GM18499 (cell line): ENCODE data around the gene C17orf58.
"Not testable (repeated sequence)": the region's sequence is repeated elsewhere in the genome, so short reads cannot be mapped to it uniquely, and the experiment has no call there.

Experiments used
- ATAC-seq: cut with Tn5 transposase; IDR thresholded peaks from one replicate; pipeline ENCODE4 v1.9.1; 2021; ENCODE audit warnings: moderate number of reproducible peaks; ENCODE audit not compliant: insufficient read depth, unreplicated experiment

The C17orf58 gene

DNA sequence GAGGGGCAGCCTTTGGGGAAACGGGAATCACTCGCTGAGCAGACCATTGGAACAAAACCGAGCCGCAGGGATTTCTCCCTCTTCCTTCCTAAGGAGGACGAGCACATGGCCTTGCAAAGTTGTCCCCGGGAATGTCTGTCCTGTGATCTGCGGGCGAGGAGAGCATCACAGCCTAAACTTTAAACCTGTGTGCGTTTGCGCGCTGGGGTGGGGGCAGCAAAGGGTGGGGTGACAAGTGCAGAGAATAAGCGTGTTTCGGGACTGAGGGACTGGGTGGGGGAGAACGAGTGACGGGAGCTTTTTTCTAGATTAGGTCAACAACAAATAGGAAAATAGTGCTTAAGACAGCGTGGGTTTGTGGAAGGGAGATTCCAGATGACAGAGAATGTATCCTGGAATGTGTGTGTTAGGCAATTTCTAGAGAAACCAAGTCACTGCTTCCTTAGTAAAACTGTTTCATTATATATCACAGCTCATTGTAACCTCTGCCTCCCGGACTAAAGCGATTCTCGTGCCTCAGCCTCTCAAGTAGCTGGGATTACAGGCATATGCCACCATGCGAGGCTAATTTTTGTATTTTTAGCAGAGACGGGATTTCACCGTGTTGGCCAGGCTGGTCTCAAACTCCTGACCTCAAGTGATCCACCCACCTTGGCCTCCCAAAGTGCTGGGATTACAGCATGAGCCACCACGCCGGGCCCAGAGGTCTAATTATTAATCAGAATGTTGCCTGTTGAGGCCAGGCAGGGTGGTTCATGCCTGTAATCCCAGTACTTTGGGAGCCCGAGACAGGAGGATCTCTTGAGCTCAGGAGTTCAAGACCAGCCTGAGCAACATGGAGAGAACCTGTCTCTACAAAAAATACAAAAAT lies at the start of gene C17orf58:
Gene C17orf58, minus strand, starts transcription at position 169 of the 871 bp plus-strand sequence. CDS start 271 bp downstream, outside the sequence.
- ATAC-seq, result not testable (repeated sequence)

DNA sequence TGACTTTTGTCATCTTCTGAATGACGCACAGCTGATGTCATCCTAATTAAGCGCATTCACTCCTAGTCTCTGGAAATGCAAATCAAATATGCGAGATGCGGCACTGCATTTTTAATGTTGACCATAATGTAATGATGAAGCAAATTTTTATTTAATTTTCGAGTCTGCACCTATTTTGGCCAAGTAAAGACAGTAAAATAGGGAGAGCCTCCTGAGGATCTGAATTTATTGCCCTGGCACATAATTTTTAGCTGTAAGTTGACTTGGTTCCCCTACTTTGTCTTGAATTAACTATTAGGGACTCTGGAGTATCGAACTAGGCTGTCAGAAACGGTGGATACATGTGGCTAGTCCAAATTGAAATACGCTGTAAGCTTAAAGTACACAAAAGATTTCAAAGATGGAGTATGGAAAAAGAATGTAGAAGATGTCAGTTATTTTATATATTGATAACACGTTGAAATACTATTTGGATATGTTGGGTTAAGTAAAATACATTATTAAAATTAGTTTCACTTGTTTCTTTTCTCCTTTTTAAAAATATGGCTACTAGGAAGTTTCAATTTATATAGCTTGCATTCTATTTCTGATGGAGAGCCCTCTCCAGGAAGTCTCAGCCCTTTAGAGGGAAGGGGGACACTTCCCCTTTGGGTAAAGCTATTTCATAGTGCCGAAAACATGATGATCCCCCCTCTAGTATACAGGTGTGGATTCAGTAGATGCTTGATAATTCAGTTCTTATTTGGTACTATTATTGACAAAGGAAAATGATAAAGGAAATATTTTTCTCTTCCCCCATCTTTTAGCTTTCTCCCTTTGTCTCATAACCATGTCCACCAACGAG lies 40.3 kb upstream of the C17orf58 start:
- no peak for ATAC-seq

DNA sequence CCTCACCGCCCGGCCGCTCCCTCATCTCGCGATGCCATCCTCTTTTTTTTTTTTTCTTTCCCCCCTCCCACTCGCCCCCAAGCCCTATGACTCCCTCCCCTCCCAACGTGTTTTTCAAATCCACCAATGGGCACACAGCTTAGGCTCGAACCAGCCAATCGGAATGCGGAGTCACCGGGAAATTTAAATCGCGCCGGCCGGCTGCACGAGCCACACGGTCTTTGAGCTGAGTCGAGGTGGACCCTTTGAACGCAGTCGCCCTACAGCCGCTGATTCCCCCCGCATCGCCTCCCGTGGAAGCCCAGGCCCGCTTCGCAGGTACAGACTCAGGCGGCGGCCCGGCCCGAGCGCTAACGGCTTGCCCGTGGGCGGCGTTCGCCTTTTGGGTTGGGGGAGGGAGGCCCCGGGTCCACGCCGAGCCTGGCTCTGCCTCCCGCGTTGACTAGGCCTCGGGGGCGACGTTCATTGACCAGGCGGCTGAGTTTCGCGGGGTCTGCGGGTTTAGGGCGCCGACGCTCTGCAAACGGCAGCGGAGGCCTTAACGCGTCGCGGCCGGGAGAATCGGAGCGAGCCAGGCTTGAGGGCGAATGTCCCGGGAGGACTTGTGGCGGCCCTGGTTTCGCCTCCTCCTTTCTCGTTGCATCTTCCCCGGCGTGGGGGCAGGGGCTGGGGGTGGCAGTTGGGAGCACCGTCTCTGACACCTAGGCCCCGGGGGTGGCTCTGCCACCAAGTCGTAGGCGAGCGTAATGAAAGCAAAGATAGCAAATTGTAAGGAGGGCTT lies 39.4 kb upstream of the C17orf58 start, which contains the start of gene KPNA2:
Gene KPNA2, plus strand, starts transcription at position 213 of the 781 bp plus-strand sequence. CDS start 1,398 bp downstream, outside the sequence.
- peak; percentile 82 for ATAC-seq

DNA sequence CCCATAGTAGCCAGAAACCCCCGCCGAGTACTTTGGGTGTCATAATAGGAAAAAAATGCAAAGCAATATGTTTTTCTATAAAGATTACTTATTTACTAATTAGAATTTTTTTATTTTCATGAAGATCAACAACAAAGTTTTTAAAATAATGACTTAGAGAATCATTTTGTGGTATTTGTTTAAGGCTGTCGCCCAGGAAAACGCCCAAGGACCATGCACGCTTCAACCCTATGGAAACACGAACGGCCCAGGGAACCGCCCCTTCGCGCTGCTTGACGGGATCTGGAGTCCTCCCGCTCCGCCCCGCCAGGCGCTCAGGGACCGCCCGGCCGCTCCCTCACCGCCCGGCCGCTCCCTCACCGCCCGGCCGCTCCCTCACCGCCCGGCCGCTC lies 38.9 kb upstream of the C17orf58 start:
- peak; percentile 78 for ATAC-seq

DNA sequence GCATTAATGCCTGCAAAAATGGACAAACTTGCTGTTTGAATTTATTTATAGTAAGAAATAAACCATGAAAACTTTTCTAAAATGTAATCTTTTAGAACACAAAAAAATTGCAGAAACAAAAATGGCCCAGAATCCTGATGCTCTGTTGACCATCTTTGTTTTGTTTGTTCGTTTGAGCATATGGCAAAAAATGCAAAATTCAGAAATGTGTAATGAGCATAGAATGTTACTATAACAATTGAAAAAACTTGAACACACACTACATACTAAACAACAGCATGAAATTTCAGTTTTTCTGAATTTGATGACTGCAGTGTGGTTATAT lies 38.1 kb upstream of the C17orf58 start:
- no peak for ATAC-seq

DNA sequence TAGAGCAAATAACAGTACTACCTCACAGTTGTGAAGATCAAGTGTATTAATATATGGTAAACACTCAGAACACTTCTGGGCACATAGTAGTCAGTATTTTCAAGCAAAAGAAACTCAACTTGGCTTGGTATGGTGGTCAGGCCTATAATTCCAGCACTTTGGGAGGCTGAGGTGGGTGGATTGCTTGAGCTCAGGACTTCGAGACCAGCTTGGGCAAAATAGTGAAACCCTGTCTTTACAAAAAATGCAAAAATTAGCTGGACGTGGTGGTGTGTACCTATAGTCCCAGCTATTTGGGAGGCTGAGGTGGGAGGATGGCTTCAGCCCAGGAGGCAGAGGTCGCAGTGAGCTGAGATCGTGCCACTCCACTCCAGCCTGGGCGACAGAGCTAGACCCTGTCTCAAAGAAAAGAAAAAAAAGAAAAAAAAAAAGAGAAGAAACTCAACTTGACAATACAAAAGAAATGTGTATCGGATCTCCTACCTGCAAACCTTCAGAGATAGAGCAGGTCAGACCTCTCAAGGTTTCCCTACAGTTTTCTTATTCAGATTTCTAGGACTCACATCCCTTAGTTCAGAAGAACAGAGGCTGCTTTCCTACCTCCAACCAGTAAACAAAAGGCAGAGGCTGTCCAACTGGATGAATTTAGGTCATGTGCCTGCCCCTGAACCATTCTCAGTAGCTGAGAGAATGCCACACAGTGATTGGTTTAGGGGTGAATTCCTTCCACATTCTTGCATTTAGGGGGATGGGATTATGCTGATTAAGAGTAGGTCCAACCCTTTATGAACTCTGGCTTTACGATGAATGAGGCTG lies 37.6 kb upstream of the C17orf58 start:
- ATAC-seq, result no peak

DNA sequence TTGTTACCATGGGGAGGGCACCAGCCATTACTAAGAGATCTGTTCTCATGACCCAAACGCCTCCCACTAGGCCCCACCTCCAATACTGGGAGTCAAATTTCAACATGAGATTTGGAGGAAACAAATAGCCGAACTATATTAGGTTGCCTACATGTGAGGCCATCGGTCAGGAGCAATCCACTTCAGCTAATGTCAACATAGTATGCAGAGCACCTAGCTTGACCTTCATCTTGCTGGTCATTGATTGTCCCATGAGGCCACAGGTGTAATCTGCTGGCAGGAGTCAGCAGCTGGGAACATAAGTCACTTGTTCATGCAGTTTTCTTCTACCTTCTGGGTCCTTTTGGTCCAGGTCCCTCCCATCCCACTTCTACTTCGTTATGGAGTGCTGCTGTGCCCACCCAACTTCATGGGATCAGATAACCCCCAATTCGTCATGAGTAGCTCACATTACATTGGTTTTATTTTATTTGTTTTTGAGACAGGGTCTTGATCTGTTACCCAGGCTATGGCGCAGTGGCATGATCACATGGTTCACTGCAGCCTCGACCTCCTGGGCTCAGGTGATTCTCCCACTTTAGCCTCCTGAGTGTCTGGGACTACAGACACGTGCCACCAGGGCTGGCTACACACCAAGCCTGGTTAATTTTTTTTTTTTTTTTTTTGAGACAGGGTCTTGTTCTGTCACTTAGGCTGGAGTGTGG lies 33.4 kb upstream of the C17orf58 start:
- ATAC-seq, result no peak

DNA sequence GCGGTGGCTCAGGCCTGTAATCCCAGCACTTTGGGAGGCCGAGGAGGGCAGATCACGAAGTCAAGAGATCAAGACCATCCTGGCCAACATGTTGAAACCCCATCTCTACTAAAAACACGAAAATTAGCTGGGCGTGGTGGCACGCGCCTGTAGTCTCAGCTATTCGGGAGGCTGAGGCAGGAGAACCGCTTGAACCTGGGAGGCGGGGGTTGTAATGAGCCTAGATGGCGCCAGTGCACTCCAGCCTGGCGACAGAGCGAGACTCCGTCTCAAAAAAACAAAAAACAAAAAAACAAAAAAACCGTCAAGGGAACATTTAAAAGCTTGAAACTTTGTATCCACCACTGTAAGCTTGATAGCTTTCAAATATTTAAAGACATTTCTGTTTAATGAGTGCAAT lies 26.3 kb upstream of the C17orf58 start:
- ATAC-seq, result not testable (repeated sequence)

DNA sequence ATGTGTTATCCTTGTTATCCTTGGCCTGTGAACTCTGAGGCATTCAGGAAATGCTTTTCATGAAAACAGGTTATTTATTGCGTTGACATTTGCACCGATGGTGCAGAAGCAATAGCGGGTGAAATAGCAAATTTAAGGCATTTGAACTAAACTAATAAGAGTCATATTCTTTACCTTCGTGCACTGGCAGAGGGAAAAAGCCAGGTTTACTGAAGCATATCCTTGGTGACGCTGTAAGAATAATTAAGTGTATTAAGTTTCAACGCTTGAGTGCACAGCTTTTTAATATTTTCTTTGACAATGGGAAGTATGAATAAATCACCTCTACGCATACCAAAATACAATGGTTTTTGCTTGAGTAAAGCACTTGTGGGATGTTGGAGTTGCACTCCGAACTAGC lies 25.7 kb upstream of the C17orf58 start:
- no peak for ATAC-seq

DNA sequence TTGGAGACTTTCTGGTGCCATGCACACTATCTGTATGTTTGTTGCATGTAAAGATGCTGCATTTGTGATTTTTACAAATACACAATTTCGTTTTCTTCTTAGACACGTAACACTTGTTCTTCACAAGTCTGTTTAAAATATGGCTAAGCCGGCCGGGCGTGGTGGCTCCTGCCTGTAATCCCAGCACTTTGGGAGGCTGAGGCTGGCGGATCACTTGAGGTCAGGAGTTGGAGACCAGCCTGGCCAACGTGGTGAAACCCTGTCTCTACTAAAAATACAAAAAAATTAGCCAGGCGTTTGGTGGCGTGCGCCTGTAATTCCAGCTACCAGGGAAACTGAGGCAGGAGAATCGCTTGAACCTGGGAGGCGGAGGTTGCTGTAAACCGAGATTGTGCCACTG lies 24.5 kb upstream of the C17orf58 start:
- ATAC-seq, result not testable (repeated sequence)

DNA sequence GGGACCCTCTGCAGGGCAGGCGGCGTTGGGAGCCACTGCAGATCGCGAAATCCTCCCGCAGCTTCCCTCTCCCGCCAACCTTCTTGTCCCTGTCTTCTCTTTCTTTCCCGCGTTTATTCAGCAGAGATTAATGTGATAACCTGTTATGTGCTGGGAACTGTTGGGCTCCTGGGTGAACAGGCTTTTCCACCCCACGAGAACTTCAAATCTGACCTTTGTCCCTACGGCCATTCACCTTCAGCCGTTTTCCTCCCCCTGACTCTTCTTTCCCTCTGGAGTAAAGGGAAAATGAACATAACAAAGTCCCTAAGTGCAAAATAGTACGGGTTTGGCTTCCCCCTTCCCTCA lies 24.1 kb upstream of the C17orf58 start:
- ATAC-seq, result no peak

DNA sequence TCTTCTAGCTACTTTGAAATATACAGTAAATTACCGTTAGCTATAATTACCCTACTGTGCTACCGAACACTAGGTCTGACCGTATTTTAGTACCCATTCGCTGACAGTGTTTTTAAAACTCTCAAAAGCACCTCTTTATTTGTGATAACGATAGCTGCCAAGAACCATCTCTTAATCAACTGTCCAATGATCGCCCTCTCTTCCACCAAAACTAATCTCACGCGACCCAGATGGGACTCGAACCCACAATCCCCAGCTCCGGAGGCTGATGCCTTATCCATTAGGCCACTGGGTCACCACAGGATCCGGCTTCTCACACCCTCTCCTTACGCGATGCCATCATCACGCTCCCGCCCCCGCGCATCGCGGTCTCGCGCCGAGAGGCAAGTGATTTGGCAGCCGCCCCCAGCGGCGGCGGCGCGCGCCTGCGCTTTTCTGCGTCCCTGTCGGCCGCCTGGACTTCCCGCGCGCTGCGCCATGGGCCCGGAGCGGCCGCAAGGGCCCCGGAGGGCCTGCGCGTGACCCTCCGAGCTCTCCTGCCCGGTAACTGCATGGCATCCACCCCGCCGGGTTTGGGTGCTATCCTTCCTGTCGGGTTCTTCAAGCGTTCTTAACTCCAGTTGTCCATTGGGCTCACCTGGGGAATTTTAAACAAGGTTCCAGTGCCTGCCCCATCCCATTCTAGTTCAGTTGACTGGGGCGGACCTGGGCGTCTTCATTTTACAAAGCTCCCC lies 23.6 kb upstream of the C17orf58 start:
- peak; percentile 85 for ATAC-seq

DNA sequence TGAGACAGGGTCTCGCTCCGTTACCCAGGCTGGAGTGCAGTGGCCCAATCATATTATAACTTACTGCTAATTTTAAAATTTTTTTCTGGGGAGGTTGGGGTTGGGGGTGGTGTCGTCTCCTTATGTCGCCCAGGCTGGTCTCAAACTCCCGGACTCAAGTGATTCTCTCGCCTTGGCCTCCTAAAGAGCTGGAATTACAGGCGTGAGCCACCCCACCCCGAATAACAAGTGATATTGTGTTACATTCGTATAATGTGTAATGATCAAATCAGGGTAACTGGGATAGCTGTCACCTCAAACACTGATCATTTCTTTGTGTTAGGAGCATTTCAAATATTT lies 23.0 kb upstream of the C17orf58 start:
- no peak for ATAC-seq

DNA sequence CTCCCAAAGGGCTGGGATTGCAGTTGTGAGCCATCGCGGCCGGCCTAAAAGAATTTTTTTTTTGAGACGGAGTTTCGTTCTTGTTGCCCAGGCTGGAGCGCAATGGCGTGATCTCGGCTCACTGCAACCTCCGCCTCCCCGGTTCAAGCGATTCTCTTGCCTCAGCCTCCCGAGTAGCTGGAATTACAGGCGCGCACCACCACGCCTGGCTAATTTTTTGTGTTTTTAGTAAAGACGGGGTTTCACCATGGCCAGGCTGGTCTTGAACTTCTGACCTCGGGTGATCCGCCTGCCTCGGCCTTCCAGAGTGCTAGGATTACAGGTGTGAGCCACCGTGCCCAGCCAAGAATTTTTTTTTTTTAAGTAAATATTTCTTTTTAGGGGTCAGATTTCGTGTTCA lies 22.2 kb upstream of the C17orf58 start:
- ATAC-seq, result not testable (repeated sequence)

DNA sequence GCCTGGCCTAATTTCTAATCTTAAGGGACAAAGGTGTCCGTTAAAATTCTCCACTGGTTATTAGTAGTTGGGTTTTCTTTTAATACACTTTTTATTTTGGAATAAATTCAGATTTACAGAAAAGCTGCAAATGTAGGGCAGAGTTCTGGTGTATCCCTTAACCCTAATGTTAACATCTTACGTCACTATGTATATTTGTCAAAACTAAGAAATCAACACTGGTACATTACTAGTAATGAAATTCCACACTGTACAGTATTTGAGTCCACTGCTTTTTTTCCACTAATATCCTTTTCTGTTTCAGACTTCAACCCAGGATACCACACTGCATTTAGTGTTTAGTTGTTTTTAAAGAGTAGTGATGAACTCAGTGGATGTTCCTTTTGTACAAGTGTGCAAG lies 20.6 kb upstream of the C17orf58 start:
- no peak for ATAC-seq

DNA sequence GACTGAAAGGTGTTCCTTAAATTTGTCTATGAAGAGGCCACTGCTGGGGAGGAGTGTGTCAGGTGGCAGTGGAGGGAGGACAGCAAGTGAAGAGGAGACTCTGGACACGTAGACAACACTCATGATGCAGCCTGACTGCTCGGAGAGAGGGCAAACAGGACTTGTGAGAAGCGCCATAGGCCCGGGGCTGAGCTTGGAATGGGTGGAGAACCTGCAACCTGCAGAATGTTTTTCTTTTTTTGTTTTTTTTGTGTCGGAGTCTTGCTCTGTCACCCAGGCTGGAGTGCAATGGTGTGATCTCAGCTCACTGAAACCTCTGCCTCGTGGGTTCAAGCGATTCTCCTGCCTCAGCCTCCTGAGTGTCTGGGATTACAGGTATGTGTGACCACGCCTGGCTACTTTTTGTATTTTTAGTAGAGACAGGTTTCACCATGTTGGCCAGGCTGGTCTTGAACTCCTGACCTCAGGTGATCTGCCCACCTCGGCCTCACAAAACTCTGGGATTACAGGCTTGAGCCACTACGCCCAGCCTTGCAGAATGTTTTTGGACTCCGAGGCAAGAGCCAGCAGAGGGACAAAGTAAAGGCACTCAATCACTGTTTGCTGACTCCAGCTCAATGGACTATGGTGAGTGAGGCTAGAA lies 18.9 kb upstream of the C17orf58 start:
- no peak for ATAC-seq

DNA sequence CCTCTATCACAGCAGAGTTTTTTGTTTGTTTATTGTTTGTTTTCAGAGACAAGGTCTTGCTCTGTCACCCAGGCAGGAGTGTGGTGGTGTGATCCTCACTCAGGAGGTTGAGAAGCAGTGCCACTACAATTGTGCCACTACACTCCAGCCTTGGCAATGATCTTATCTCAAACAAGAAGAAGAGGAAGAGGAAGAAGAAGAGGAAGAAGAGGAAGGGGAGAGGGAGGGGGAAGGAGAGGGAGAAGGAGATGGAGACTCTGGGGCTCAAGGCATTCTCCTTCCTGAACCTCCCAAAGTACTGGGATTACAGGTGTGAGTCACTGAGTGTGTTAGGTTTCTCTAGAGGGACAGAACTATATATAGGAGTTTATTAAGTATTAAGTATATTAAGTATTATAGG lies 17.1 kb upstream of the C17orf58 start:
- ATAC-seq, result no peak

DNA sequence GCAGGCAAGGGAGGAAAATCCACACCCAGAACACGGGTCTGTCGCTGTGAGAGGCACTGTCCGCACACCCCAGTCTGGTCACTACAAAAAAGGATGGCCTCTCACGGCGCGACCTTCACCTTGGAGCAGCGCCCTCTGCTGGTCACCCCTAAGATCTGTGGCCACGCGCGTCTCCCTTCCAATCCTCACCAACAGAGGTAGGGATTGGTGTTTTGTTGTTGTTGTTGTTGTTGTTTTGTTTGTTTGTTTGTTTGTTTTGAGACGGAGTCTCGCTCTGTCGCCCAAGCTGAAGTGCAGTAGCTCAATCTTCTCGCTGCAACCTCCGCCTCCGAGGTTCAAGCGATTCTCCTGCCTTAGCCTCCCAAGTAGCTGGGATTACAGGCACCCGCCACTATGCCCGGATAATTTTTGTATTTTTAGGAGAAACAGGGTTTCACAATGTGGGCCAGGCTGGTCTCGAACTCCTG lies 15.0 kb upstream of the C17orf58 start:
- no peak for ATAC-seq
